IMR-90 (cell line): Measurements from ENCODE around the gene IRF5. TPM values are rescaled to one million over a fixed set of nuclear protein-coding genes. Genes with fewer than 3 reads are reported as not detected.

Experiments
- ATAC-seq: fragments of 200-7000 bp; cut with Tn5 transposase; 2 replicates; pipeline ENCODE4 v1.9.1; 2020; ENCODE audit warnings: low read depth, mild to moderate bottlenecking, moderate library complexity
- BruUV-seq: library from RNA; stranded (reverse); fragments of 400-500 nt; replicated peaks from 2 replicates; lab custom pipeline; 2021; lab: Mats Ljungman, UMichigan
- CTCF ChIA-PET: fragments of 300-600 bp; formaldehyde crosslinking; extraction: SDS; loops from one replicate; lab custom pipeline; 2021; ENCODE audit warnings: antibody characterized with exemption; lab: Yijun Ruan, JAX
- POLR2A ChIA-PET: fragments of 300-600 bp; sonication (Branson Sonifier 250); formaldehyde crosslinking; loops from one replicate; lab custom pipeline; 2022; ENCODE audit warnings: antibody characterized with exemption; ENCODE audit not compliant: unreplicated experiment; lab: Charles Lee
- DNase-seq: peaks from one replicate; pipeline ENCODE4 v3.0.0; 2013
- H2AFZ ChIP-seq: replicated peaks from 2 replicates; pipeline ENCODE3; 2013; ENCODE audit warnings: low read length, mild to moderate bottlenecking; ENCODE audit not compliant: poor library complexity
- H2AK5ac ChIP-seq: 2 replicates; pipeline ENCODE4 v1.6.1; 2013; ENCODE audit warnings: low read depth, low read length, inconsistent platforms
- H2AK9ac ChIP-seq: replicated peaks from 2 replicates; pipeline ENCODE3; 2013; ENCODE audit warnings: mild to moderate bottlenecking, low read depth, low read length, moderate library complexity; ENCODE audit not compliant: poor library complexity
- H2BK120ac ChIP-seq: 2 replicates; pipeline ENCODE4 v1.6.1; 2013; ENCODE audit warnings: low read depth, low read length, inconsistent platforms
- H2BK15ac ChIP-seq: 3 replicates; pipeline ENCODE4 v1.6.1; 2013; ENCODE audit warnings: low read depth, low read length, inconsistent platforms
- H2BK20ac ChIP-seq: 2 replicates; pipeline ENCODE4 v1.6.1; 2013; ENCODE audit warnings: low read depth, mild to moderate bottlenecking, inconsistent platforms, low read length, moderate library complexity
- H2BK5ac ChIP-seq: 2 replicates; pipeline ENCODE4 v1.6.1; 2013; ENCODE audit warnings: mild to moderate bottlenecking, low read depth, low read length, inconsistent platforms; ENCODE audit not compliant: poor library complexity, severe bottlenecking
- H3K14ac ChIP-seq: replicated peaks from 2 replicates; pipeline ENCODE4 v1.6.1; 2013; ENCODE audit warnings: low read depth, low read length, inconsistent platforms
- H3K18ac ChIP-seq: 2 replicates; pipeline ENCODE4 v1.6.1; 2013; ENCODE audit warnings: low read depth, low read length, control low read depth
- H3K23ac ChIP-seq: 2 replicates; pipeline ENCODE4 v1.6.1; 2013; ENCODE audit warnings: low read depth, low read length, inconsistent platforms
- H3K27ac ChIP-seq: 2 replicates; pipeline ENCODE4 v1.5.1; 2013; ENCODE audit warnings: mild to moderate bottlenecking, control low read depth, low read length; ENCODE audit not compliant: insufficient read depth
- H3K27me3 ChIP-seq: 2 replicates; pipeline ENCODE4 v1.6.1; 2013; ENCODE audit warnings: low read length; ENCODE audit not compliant: control insufficient read depth, insufficient read depth
- H3K36me3 ChIP-seq: 2 replicates; pipeline ENCODE4 v1.6.1; 2013; ENCODE audit warnings: low read length, mixed read lengths; ENCODE audit not compliant: control insufficient read depth, insufficient read depth
- H3K4ac ChIP-seq: 2 replicates; pipeline ENCODE4 v1.6.1; 2013; ENCODE audit warnings: low read depth, low read length, inconsistent platforms
- H3K4me1 ChIP-seq: 2 replicates; pipeline ENCODE4 v1.6.1; 2013; ENCODE audit warnings: low read length, mixed read lengths; ENCODE audit not compliant: control insufficient read depth, insufficient read depth
- H3K4me2 ChIP-seq: 2 replicates; pipeline ENCODE4 v1.6.1; 2013; ENCODE audit warnings: low read depth, mild to moderate bottlenecking, control low read depth, low read length, moderate library complexity
- H3K4me3 ChIP-seq: 2 replicates; pipeline ENCODE4 v1.5.1; 2013; ENCODE audit warnings: low read depth, mild to moderate bottlenecking, control low read depth, low read length, moderate library complexity; ENCODE audit not compliant: insufficient read depth
- H3K56ac ChIP-seq: 2 replicates; pipeline ENCODE4 v1.6.1; 2013; ENCODE audit warnings: low read length, inconsistent platforms; ENCODE audit not compliant: insufficient read depth; ENCODE audit errors: extremely low read depth
- H3K79me1 ChIP-seq, 2 experiments: 2 replicates each; pipeline ENCODE4 v1.6.1; 2013; ENCODE audit warnings: low read length in 2 of 2, inconsistent platforms in 1 of 2, low read depth in 1 of 2
- H3K9ac ChIP-seq: 2 replicates; pipeline ENCODE4 v1.6.1; 2013; ENCODE audit warnings: low read depth, low read length, control low read depth
- H3K9me1 ChIP-seq: 2 replicates; pipeline ENCODE4 v1.6.1; 2013; ENCODE audit warnings: low read length, inconsistent platforms; ENCODE audit not compliant: insufficient read depth
- H3K9me3 ChIP-seq: 2 replicates; pipeline ENCODE4 v1.6.1; 2013; ENCODE audit warnings: low read length; ENCODE audit not compliant: control insufficient read depth, insufficient read depth
- H4K20me1 ChIP-seq: 2 replicates; pipeline ENCODE4 v1.6.1; 2013; ENCODE audit warnings: low read length, inconsistent platforms; ENCODE audit not compliant: insufficient read depth
- H4K5ac ChIP-seq: 2 replicates; pipeline ENCODE4 v1.6.1; 2013; ENCODE audit warnings: mild to moderate bottlenecking, low read depth, low read length, control low read depth
- H4K8ac ChIP-seq, 2 experiments: 2 replicates each; pipeline ENCODE4 v1.6.1; 2013; ENCODE audit warnings: low read depth in 2 of 2, low read length in 2 of 2, control low read depth in 1 of 2, inconsistent platforms in 1 of 2
- H4K91ac ChIP-seq: 2 replicates; pipeline ENCODE4 v1.6.1; 2013; ENCODE audit warnings: low read depth, low read length, inconsistent platforms; ENCODE audit not compliant: insufficient read depth
- CTCF ChIP-seq: conservative IDR thresholded peaks from 2 replicates; pipeline ENCODE4 v1.5.1; 2012; ENCODE audit warnings: mild to moderate bottlenecking, low read depth, low read length, improper control_type of control experiment
- NFE2L2 ChIP-seq: fragments of 150-350 bp; IDR thresholded peaks from 2 replicates; pipeline ENCODE4 v1.6.1; 2016; ENCODE audit warnings: low read depth, mild to moderate bottlenecking, low read length
- POLR2A ChIP-seq: IDR thresholded peaks from 2 replicates; pipeline ENCODE4 v1.6.1; 2012; ENCODE audit warnings: mild to moderate bottlenecking, low read depth, low read length
- WGBS, 2 experiments: methylation state at CpG; one replicate each; pipeline versions ENCODE4 v1.1.5 to v1.1.7; 2013; ENCODE audit warnings: missing lambda C conversion rate in 2 of 2; ENCODE audit not compliant: insufficient read length in 1 of 2; ENCODE audit errors: extremely low coverage in 2 of 2; 5-methylcytosine and 5-hydroxymethylcytosine counted together
- dilution Hi-C: fragments of 300-500 bp; cut with HindIII; formaldehyde crosslinking; loops from one replicate; pipeline ENCODE4 v1.14.3; 2018; ENCODE audit warnings: low sequenced_read_pairs; ENCODE audit not compliant: unreplicated experiment
- in situ Hi-C: fragments of 300-500 bp; cut with MboI; formaldehyde crosslinking; loops from 3 replicates; pipeline ENCODE4 v1.14.3; 2019; ENCODE audit warnings: low sequenced_read_pairs, inconsistent platforms, mixed read lengths
- intact Hi-C: fragments of 100-400 bp; cut with micrococcal nuclease; formaldehyde crosslinking; loops from 2 replicates; pipeline ENCODE4 v1.10.0; 2022
- polyA plus RNA-seq, 3 experiments: library from polyadenylated mRNA; depleted of rRNA; stranded (reverse); fragments of >200 nt; gene quantifications; 2 replicates each; pipeline ENCODE4 v1.2.3, GENCODE V29; 2012; ENCODE audit warnings: low replicate concordance in 1 of 3
- total RNA-seq: library from RNA; depleted of rRNA; stranded (reverse); fragments of >200 nt; gene quantifications from 2 replicates; pipeline ENCODE4 v1.2.3, GENCODE V29; 2012

Gene IRF5
- total and polyA plus RNA-seq, 2 of the 4 experiments (the other 2 are of a cell fraction), result 0.14 to 0.18 TPM

GRCh38 chr7:128919881-128920799, 17.6 kb upstream of the IRF5 start:
- H3K27ac ChIP-seq, result no peak overlapping the region
- H3K79me1 ChIP-seq, result no peaks in the 10 kb centered on the region
- dilution Hi-C loops (no loop called here), in situ Hi-C loops (no loop called here), intact Hi-C loops (no loop called here)
- H4K20me1 ChIP-seq, result 0 out of 2 replicates have a peak, but pooled peaks cover 3% of the 10 kb centered on the region
- H3K9me1 ChIP-seq, result no peaks in the 10 kb centered on the region
- ATAC-seq, result no peak
- no peak overlapping the region for H4K5ac ChIP-seq
- BruUV-seq, result no TSS peak
- H3K4me1 ChIP-seq, result peaks cover 2% of the 10 kb centered on the region; the same call in 1 of the 2 replicates
- no peak overlapping the region for H3K4ac ChIP-seq
- H3K56ac ChIP-seq, result no peak overlapping the region
- H3K27me3 ChIP-seq, result peaks cover 81% of the 10 kb centered on the region
- H3K36me3 ChIP-seq, result no peaks in the 10 kb centered on the region
- H4K91ac ChIP-seq, result no peak overlapping the region
- peaks cover 5% of the 10 kb centered on the region for H3K9me3 ChIP-seq
- no peak overlapping the region for H2BK5ac ChIP-seq
- no peak for DNase-seq
- H3K4me2 ChIP-seq, result no peak overlapping the region
- H3K18ac ChIP-seq, result no peak overlapping the region
- no peak overlapping the region for H2BK120ac ChIP-seq
- 0 out of 2 replicates have a peak, but pooled peaks have one; percentile 2 for TF ChIP-seq CTCF
- TF ChIP-seq POLR2A, result no peak
- TF ChIP-seq NFE2L2, result no peak
- no peak overlapping the region for H2BK15ac ChIP-seq
- CTCF ChIA-PET, result no interaction called here
- 44% methylated on average over 4 of the region's 14 CpGs; no CpG with 5 or more reads in 1 of the 2 experiments for WGBS, 2 experiments
- no peak overlapping the region for H3K9ac ChIP-seq
- no peak overlapping the region for H2BK20ac ChIP-seq
- POLR2A ChIA-PET, result no interaction called here
- no peak overlapping the region for H3K14ac ChIP-seq
- H3K4me3 ChIP-seq, result no peak overlapping the region
- H2AK9ac ChIP-seq, result no peak overlapping the region
- H2AFZ ChIP-seq, result no peak overlapping the region
- no peak overlapping the region for H2AK5ac ChIP-seq
- H4K8ac ChIP-seq, result no peak overlapping the region
- no peak overlapping the region; the same call in 1 of the 2 replicates for H3K23ac ChIP-seq
